22Rv1 (cell line): ENCODE measurements around the gene MIP.
"Not testable (repeated sequence)": the region's sequence is repeated elsewhere in the genome, so short reads cannot be mapped to it uniquely, and the experiment has no call there.

Experiments used
- H3K27ac ChIP-seq: fragments of 450-650 bp; 2 replicates; pipeline ENCODE4 v1.5.1; 2017
- ZFX ChIP-seq: fragments of 450-650 bp; IDR thresholded peaks from 2 replicates; pipeline ENCODE4 v1.6.1; 2017; ENCODE audit warnings: antibody characterized with exemption, borderline replicate concordance
- TF ChIP-seq, protein P1 (sequence below): fragments of 450-650 bp; IDR thresholded peaks from 2 replicates; pipeline ENCODE4 v1.5.1; 2017; ENCODE audit warnings: mild to moderate bottlenecking

Gene MIP

DNA sequence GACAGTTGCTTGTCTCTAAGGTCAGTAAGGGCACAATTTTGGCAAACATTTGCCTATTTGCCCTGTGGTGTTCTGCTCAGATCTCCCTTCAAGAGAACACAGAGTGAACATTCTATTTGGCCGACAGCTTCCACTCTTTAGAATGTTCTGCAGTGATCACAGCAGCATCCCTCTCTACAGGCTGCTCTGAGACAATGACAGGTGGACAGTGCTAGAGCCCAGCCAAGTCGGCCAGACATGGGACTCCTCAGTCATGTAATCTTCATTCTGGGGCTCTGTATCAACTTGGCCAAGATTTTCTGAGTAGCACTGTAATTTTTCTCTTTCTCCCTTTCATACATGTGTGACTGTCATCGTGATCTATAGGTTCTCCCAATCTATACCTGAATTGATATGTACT lies 40.1 kb downstream of the MIP start:
- TF ChIP-seq, protein P1, sequence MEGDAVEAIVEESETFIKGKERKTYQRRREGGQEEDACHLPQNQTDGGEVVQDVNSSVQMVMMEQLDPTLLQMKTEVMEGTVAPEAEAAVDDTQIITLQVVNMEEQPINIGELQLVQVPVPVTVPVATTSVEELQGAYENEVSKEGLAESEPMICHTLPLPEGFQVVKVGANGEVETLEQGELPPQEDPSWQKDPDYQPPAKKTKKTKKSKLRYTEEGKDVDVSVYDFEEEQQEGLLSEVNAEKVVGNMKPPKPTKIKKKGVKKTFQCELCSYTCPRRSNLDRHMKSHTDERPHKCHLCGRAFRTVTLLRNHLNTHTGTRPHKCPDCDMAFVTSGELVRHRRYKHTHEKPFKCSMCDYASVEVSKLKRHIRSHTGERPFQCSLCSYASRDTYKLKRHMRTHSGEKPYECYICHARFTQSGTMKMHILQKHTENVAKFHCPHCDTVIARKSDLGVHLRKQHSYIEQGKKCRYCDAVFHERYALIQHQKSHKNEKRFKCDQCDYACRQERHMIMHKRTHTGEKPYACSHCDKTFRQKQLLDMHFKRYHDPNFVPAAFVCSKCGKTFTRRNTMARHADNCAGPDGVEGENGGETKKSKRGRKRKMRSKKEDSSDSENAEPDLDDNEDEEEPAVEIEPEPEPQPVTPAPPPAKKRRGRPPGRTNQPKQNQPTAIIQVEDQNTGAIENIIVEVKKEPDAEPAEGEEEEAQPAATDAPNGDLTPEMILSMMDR, result no peak
- TF ChIP-seq ZFX, result no peak
- no peak overlapping the region for H3K27ac ChIP-seq

DNA sequence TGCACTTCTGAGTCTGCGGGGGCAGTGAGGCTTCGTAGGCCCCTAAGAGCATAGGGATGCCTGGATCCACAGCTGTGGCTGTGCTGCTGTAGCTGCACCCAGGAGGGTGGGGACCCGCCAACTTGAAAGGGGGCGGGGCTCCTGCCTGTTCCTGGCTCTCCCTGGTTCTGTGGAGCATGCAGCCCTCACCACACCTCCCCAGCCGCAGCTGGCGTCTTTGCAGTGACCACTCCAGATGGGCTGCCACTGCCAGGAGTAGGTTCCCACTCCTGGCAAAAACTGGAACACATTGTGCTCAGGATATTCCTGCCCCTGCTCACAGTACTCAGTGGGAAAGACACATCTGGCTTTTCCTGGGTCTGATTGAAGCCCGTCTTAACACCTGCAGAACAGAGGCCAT lies 41.1 kb downstream of the MIP start:
- H3K27ac ChIP-seq, result no peak overlapping the region
- TF ChIP-seq ZFX, result no peak
- TF ChIP-seq, protein P1, result no peak

DNA sequence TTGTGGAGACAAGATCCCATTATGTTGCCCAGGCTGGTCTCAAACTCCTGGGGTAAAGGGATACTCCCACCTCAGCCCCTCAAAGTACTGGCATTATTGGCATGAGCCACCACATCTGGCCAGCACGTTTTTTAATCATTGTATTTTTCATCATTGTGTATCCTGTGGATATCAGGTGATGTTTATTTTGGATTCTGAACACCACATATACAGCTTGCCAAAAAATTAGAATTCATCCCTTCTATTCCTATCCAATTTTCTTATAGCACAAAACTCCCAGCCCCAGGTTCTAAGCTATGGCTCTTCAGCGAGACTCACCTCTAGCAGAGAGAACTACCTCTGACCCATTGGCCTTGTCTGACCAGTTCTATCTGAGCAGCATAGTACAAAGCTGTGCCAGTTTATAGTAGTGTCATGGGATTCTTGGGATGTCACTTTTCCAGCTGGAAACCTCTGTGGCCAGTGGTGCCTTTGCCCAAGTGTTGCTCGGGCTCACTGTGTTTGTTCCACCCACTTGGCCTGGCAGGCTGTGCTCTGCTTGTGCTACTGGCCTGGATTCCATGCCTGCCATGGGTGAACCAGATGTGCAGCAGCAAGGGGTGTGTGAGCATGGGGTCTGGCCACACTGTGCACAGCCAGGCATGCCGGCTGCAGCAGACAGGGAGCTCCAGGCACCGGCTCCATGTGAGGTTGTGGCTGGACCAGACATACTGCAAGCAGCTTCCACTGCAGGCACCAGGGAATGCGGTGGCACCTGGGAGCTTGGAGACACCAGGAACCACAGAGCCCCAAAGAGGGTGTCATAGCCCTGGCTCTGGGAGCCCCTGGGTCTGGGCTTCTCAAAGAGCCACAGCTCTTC lies 42.4 kb downstream of the MIP start:
- H3K27ac ChIP-seq, result peak overlapping the region; percentile 19; the same call in 1 of the 2 replicates

DNA sequence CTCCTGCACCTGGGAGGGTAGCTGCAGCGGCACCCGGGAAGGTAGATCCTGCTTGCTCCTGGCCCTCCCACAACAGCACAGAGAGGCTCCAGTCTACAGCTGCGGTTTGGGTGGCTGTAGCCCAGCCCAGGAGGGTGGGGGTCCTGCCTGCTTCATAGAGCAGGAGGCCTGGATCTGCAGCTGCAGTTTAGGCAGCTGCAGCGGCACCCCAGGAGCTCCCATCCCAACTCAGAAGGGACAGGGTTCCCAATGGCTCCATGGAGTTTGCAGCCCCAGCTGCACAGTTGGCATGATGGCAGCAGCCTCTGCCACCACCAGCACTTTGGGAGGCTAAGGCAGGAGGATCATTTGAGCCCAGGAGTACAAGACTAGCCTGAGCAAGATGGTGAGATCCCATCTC lies 43.7 kb downstream of the MIP start:
- H3K27ac ChIP-seq, result no peak overlapping the region
- TF ChIP-seq, protein P1, result no peak
- no peak for TF ChIP-seq ZFX

More for the DNA sequence above, 42.4 kb downstream of the MIP start:
- no peak for TF ChIP-seq ZFX
- TF ChIP-seq, protein P1, result no peak

DNA sequence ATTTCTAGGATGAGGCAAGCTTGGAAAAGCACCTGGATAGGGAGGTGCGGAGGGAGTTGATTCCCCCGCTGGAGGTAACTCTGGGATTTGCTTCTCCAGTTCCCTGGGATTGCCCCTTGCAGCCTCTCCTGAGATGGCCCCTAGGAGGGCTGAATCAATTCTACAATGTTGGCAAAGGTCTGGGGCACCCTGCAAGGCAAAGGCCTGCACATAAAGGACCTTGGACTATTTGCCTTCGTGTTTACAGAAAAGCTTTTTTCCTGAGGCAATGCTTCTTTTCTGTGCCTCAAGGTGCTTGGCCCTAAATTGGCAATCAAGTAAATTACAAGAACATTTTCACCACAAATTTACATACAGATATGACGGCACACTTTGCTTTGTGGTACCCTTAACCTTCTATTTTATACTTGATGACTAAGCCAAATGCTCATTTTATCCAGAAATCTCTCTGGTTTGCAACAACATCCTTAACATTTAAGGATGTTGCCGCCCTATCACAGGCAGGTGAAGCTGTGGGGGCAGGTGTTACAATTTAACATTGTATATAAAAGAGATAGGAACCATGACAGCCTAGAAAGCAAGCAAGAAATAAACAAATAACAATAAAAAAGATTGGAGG lies 45.5 kb downstream of the MIP start:
- no peak overlapping the region for H3K27ac ChIP-seq
- TF ChIP-seq, protein P1, result no peak
- TF ChIP-seq ZFX, result no peak

DNA sequence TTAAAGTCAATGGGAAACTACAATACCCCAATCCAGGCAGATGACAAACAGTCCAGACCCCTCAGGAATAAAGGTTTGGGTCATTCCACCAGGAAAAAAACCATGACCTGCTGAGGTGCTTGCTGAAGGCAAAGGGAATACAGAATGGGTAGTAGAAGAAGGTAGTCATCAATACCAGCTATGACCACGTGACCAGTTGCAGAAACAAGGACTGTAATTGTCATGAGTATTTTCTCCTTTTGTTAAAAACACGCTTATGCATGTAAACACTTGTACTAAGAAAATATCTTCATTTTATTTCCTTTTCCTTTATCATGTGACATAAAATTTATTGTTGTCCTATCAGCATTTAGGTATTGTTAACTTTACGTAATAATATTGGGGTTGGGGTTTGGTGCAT lies 50.2 kb downstream of the MIP start:
- H3K27ac ChIP-seq, result not testable (repeated sequence)

DNA sequence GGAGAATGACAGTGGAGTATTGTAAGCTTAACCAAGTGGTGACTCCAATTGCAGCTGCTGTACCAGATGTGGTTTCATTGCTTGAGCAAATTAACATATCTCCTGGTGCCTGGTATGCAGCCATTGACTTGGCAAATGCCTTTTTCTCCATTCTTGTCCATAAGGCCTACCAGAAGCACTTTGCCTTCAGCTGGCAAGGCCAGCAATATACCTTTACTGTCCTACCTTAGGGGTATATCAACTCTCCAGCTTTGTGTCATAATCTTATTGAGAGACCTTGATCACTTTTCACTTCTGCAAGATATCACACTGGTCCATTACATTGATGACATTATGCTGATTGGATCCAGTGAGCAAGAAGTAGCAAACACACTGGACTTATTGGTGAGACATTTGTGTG lies 52.8 kb downstream of the MIP start:
- not testable (repeated sequence) for H3K27ac ChIP-seq

DNA sequence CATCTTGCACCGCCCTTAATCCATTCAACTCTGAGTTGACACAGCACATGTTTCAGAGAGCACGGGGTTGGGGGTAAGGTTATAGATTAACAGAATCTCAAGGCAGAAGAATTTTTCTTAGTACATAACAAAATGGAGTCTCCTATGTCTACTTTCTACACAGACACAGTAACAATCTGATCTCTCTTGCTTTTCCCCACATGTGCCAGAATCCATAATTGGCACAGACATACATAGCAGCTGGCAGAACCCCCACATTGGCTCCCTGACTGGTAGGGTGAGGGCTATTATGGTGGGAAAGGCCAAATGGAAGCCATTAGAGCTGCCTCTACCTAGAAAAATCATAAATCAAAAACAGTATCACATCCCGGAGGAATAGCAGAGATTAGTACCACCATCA lies 53.3 kb downstream of the MIP start:
- H3K27ac ChIP-seq, result not testable (repeated sequence)
